ENCODE measurements around the gene TATDN3. TPM values are rescaled to one million over a fixed set of nuclear protein-coding genes. Genes with fewer than 3 reads are reported as not detected.
"Not testable (repeated sequence)": the region's sequence is repeated elsewhere in the genome, so short reads cannot be mapped to it uniquely, and the experiment has no call there.

TATDN3 gene
- polyA plus RNA-seq, 1 experiment, result 16.3 TPM

DNA sequence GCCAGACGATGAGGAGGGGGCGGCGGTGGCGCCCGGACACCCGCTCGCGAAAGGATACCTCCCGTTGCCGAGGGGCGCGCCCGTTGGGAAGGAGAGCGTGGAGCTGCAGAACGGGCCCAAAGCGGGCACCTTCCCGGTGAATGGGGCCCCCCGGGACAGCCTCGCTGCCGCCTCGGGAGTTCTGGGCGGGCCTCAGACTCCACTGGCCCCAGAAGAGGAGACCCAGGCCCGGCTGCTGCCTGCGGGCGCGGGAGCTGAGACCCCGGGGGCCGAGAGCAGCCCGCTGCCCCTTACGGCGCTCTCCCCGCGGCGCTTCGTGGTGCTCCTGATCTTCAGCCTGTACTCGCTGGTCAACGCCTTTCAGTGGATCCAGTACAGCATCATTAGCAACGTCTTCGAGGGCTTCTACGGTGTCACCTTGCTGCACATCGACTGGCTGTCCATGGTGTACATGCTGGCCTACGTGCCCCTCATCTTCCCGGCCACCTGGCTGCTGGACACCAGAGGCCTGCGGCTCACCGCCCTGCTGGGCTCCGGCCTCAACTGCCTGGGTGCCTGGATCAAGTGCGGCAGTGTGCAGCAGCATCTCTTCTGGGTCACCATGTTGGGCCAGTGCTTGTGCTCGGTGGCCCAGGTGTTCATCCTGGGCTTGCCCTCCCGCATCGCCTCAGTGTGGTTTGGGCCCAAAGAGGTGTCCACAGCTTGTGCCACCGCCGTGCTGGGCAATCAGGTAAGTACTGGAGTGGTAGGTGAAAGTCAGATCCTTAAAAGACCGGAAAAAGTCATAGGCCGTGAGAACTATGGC is 67.0 kb downstream of the TATDN3 start:
- no peaks in the 10 kb centered on the region for H3K27me3 ChIP-seq (ENCODE audit: control insufficient read depth, insufficient read depth, low read length)
- peak overlapping the region; percentile 11 for H3K27ac ChIP-seq (ENCODE audit: low read depth, low read length)
- peak overlapping the region; percentile 81 for H3K4me3 ChIP-seq (ENCODE audit: low read depth, low read length)
- DNase-seq (ENCODE audit: low read depth, low spot score), result no peak
- ChIA-PET CTCF (interaction anchor here (0.6 to 1.3 kb wide), 4 partner anchors 27 to 137 kb away, joined by 3 to 11 read pairs (median 6); no protein-coding TSS in a partner anchor), POLR2A (interaction anchor here (0.7 to 1.4 kb wide), 8 partner anchors 20 to 1280 kb away, joined by 3 to 6 read pairs (median 4); partner anchors contain the start of gene ATF3)
- TF ChIP-seq, protein P1, sequence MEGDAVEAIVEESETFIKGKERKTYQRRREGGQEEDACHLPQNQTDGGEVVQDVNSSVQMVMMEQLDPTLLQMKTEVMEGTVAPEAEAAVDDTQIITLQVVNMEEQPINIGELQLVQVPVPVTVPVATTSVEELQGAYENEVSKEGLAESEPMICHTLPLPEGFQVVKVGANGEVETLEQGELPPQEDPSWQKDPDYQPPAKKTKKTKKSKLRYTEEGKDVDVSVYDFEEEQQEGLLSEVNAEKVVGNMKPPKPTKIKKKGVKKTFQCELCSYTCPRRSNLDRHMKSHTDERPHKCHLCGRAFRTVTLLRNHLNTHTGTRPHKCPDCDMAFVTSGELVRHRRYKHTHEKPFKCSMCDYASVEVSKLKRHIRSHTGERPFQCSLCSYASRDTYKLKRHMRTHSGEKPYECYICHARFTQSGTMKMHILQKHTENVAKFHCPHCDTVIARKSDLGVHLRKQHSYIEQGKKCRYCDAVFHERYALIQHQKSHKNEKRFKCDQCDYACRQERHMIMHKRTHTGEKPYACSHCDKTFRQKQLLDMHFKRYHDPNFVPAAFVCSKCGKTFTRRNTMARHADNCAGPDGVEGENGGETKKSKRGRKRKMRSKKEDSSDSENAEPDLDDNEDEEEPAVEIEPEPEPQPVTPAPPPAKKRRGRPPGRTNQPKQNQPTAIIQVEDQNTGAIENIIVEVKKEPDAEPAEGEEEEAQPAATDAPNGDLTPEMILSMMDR (IDR thresholded peaks at IDR 0.05; ENCODE audit: low read depth, low read length), result no peak
- no peaks in the 10 kb centered on the region; the same call in 1 of the 2 replicates for H3K9me3 ChIP-seq (ENCODE audit: control insufficient read depth, insufficient read depth, low read length)

DNA sequence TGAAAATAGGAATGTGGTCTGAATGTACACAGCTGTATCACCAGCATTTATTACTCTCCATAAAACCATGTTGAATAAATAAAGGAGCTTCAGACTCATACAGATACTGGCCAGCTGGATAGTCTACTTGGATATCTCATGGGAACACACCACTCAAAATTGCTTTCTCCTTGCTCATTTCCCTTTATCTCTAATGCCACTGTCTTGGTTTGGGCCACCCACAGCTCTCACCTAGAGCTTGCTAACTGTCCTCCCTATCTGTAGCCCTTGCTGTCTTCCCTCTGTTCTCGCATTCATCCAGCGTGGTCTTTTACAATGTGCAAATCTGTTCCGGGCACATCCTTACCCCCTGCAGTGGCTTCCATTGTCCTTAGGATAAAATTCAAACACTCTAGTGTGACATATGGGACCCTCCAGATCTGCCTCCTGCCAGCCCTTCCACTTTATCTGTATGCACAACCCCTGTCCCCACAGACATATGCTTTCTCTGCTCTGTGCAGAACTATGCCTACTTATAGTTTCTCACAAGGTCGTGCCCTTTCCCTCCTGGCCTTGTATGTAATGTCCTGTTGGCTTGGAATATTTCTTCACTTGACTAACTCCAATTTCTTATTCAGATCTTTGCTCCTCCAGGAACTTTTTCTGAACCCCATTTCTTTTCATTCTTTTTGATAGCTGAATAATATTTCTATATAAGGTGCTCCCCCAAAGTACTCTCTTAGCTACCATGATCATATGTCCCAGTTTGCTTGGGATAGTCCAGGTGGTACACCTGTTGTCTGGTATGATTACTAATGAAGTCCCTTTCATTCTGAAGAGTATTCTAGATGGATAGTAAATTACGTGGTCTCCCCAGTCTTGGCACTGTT is 69.3 kb downstream of the TATDN3 start:
- no peak for DNase-seq (ENCODE audit: low read depth, low spot score)
- ChIA-PET POLR2A (interaction anchor here (0.5 kb wide), 1 partner anchor 43 kb away, joined by 7 read pairs; no protein-coding TSS in a partner anchor), CTCF (interaction anchor here (0.6 to 1.4 kb wide), 4 partner anchors 46 to 493 kb away, joined by 3 to 5 read pairs (median 3); partner anchors contain the start of gene VASH2)
- TF ChIP-seq, protein P1 (IDR thresholded peaks at IDR 0.05; ENCODE audit: low read depth, low read length), result no peak
- Histone ChIP-seq H3K4me3 (ENCODE audit: low read depth, low read length) (no peak overlapping the region; the same call in 1 of the 2 replicates), H3K27me3 (ENCODE audit: control insufficient read depth, insufficient read depth, low read length) (no peaks in the 10 kb centered on the region), H3K9me3 (ENCODE audit: control insufficient read depth, insufficient read depth, low read length) (no peaks in the 10 kb centered on the region; the same call in 1 of the 2 replicates), H3K27ac (ENCODE audit: low read depth, low read length) (no peak overlapping the region)

DNA sequence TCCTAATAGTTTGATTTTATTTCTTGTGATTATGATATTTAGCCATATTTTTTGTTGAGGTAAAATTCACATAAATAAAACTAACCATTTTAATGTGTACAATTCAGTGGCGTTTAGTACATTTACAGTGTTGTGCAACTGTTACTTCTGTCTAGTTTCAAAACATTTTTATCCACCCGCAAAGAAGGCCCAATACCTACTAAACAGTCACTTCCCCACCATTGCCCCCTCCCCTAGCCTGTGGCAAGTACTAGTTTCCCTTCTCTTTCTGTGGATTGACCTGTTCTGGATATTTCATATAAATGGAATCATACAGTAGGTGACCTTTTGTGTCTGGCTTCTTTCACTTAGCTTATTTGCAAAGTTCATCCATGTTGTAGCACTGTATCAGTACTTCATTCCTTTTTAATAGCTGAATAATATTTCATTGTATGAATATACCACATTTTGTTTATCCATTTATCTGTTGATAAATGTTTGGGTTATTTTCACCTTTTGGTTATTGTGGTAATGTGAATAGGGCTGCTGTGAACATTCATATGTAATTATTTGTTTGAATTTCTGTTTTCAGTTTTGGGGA is 70.5 kb downstream of the TATDN3 start:
- TF ChIP-seq, protein P1 (IDR thresholded peaks at IDR 0.05; ENCODE audit: low read depth, low read length), result no peak
- ChIA-PET CTCF (interaction anchor here (1.2 to 1.3 kb wide), 2 partner anchors 133 to 197 kb away, joined by 3 read pairs; no protein-coding TSS in a partner anchor), POLR2A (no interaction called here)
- no peak for DNase-seq (ENCODE audit: low read depth, low spot score)
- no peak overlapping the region for H3K27ac ChIP-seq (ENCODE audit: low read depth, low read length)
- no peaks in the 10 kb centered on the region; the same call in 1 of the 2 replicates for H3K9me3 ChIP-seq (ENCODE audit: control insufficient read depth, insufficient read depth, low read length)
- no peaks in the 10 kb centered on the region for H3K27me3 ChIP-seq (ENCODE audit: control insufficient read depth, insufficient read depth, low read length)
- H3K4me3 ChIP-seq (ENCODE audit: low read depth, low read length), result no peak overlapping the region

DNA sequence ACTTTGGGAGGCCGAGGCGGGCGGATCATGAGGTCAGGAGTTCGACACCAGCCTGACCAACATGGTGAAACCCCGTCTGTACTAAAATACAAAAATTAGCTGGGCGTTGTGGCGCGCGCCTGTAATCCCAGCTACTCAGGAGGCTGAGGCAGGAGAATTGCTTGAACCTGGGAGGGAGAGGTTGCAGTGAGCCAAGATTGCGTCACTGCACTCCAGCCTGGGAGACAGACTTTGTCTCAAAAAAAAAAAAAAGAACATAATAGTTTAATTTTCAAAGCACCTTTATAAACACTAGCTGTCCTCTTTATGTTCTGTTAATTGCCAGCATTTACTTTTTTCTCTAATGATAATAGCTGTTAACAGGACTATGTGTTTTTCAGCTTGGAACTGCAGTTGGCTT is 71.7 kb downstream of the TATDN3 start:
- POLR2A ChIA-PET; DNase-seq (ENCODE audit: low read depth, low spot score); H3K27ac ChIP-seq (ENCODE audit: low read depth, low read length); H3K4me3 ChIP-seq (ENCODE audit: low read depth, low read length); H3K9me3 ChIP-seq (ENCODE audit: control insufficient read depth, insufficient read depth, low read length); H3K27me3 ChIP-seq (ENCODE audit: control insufficient read depth, insufficient read depth, low read length): not testable (repeated sequence)
- CTCF ChIA-PET, result interaction anchor here (0.6 to 0.7 kb wide), 2 partner anchors 49 to 386 kb away, joined by 3 to 7 read pairs; no protein-coding TSS in a partner anchor

DNA sequence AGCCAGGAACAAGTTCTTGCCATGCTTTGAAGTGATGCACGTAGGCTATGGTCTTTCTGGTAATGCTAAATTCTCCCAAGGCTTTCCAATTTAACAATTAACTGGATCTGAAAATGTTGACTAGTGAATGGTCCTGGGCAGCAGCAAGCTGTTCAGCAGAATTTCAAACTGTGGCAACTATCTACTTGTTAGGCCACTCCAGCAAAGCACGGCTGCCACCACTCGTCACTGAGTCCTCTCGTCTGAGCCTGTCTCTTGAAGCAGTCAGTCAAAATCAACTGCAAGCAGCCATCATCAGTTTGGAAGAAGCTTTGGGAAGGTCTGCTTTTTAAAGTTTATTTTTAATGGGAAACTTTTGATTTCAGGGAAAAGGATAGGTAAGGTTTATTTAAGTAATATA is 72.5 kb downstream of the TATDN3 start:
- H3K9me3 ChIP-seq (ENCODE audit: control insufficient read depth, insufficient read depth, low read length), result no peaks in the 10 kb centered on the region
- no peak for DNase-seq (ENCODE audit: low read depth, low spot score)
- TF ChIP-seq, protein P1 (IDR thresholded peaks at IDR 0.05; ENCODE audit: low read depth, low read length), result no peak
- POLR2A ChIA-PET, result no interaction called here
- no peak overlapping the region for H3K27ac ChIP-seq (ENCODE audit: low read depth, low read length)
- CTCF ChIA-PET, result no interaction called here
- no peak overlapping the region for H3K4me3 ChIP-seq (ENCODE audit: low read depth, low read length)
- H3K27me3 ChIP-seq (ENCODE audit: control insufficient read depth, insufficient read depth, low read length), result no peaks in the 10 kb centered on the region

Data from AG04450 (cell line).